ENCODE results near the gene OMA1. TPM values are rescaled to one million over a fixed set of nuclear protein-coding genes. Genes with fewer than 3 reads are reported as not detected.

OMA1 gene
- polyA plus RNA-seq, 2 of the 4 experiments (the other 2 are of a cell fraction), result 11.7 to 18.0 TPM

- Histone ChIP-seq H3K4me3 (no peak overlapping the region), H3K4me2 (no peak overlapping the region), H3K27ac (peak overlapping the region in 1 of 2 experiments; percentile 83; a peak in 4 of 6 replicates), H3K9me3 (no peaks in the 10 kb centered on the region), H3K4me1 (peaks cover 26% of the 10 kb centered on the region)
- ATAC-seq (no peak), DNase-seq (ENCODE audit: low read depth in 1 of 2, low spot score in 1 of 2) (no peak), FAIRE-seq (no peak)
- WGBS (ENCODE audit: missing lambda C conversion rate), result 84% methylated on average over 4 of the region's 4 CpGs
- CTCF ChIA-PET, result interaction anchor here (0.6 to 1.6 kb wide), 2 partner anchors 40 to 152 kb away, joined by 3 read pairs; partner anchors contain the start of gene OMA1
- TF ChIP-seq HMGXB4 (CRISPR knock-in tag; IDR thresholded peaks at IDR 0.05; ENCODE audit: borderline replicate concordance) (no peak), FOXS1 (CRISPR knock-in tag; IDR thresholded peaks at IDR 0.05) (no peak), ATOH8 (CRISPR knock-in tag; IDR thresholded peaks at IDR 0.05; ENCODE audit: low read depth) (no peak), KDM1A (IDR thresholded peaks at IDR 0.05; ENCODE audit: low read depth) (no peak), HOXB5 (CRISPR knock-in tag; IDR thresholded peaks at IDR 0.05) (no peak), JUN (IDR thresholded peaks at IDR 0.05) (no peak), REST (IDR thresholded peaks at IDR 0.05) (no peak), CHD2 (IDR thresholded peaks at IDR 0.05; ENCODE audit: low read length, partially characterized antibody) (no peak), ZSCAN20 (CRISPR knock-in tag; IDR thresholded peaks at IDR 0.05) (no peak)
- POLR2A ChIA-PET, result no interaction called here
These were observed 39.7 kb upstream of the OMA1 start for GRCh38 chr1:58586271-58586670.

- no peak for DNase-seq (ENCODE audit: low read depth in 1 of 2, low spot score in 1 of 2)
- Histone ChIP-seq H3K9me3 (no peaks in the 10 kb centered on the region), H3K4me3 (no peak overlapping the region), H3K4me2 (0 out of 3 replicates have a peak overlapping the region, but pooled peaks have one; percentile 73), H3K4me1 (peaks cover 26% of the 10 kb centered on the region), H3K27ac (peak overlapping the region; percentile 76 to 83; a peak in 5 of 6 replicates)
- 66% methylated on average over 2 of the region's 3 CpGs for WGBS (ENCODE audit: missing lambda C conversion rate)
- no peak for FAIRE-seq
- POLR2A ChIA-PET, result no interaction called here
- CTCF ChIA-PET, result interaction anchor here (0.6 to 1.6 kb wide), 2 partner anchors 39 to 151 kb away, joined by 3 read pairs; partner anchors contain the start of gene OMA1
- no peak for ATAC-seq
- TF ChIP-seq MYC (IDR thresholded peaks at IDR 0.05; ENCODE audit: borderline replicate concordance, low read length) (no peak), MAX (IDR thresholded peaks at IDR 0.05) (no peak), CBX8 (IDR thresholded peaks at IDR 0.05) (no peak), FOSB (CRISPR knock-in tag; IDR thresholded peaks at IDR 0.05) (no peak), ELK1 (IDR thresholded peaks at IDR 0.05; ENCODE audit: low read depth, low read length) (no peak), CBX2 (IDR thresholded peaks at IDR 0.05; ENCODE audit: borderline replicate concordance, low read depth) (no peak), POLR2AphosphoS2 (conservative IDR thresholded peaks at IDR 0.05; ENCODE audit: low read length) (no peak)
These were observed 39.1 kb upstream of the OMA1 start for GRCh38 chr1:58585581-58586151.

Data from A549 (cell line).